T-helper 1 cell treated with Interleukin-12 subunit alpha and Interleukin-12 subunit beta and Interleukin-4 antibody, amounts not matched to agents 30 μg/mL and 1 μg/mL, for 36 hours (primary cell): ENCODE measurements around the gene SCAMP1.

Experiments
- H3K27ac Mint-ChIP-seq: one replicate; pipeline ENCODE4 v1.8.0; 2021; ENCODE audit warnings: mild to moderate bottlenecking, mixed read lengths
- H3K27me3 Mint-ChIP-seq: one replicate; pipeline ENCODE4 v1.8.0; 2021; ENCODE audit warnings: low read depth, mixed read lengths
- H3K36me3 Mint-ChIP-seq: one replicate; pipeline ENCODE4 v1.8.0; 2021; ENCODE audit warnings: low read depth, mixed read lengths
- H3K4me1 Mint-ChIP-seq: one replicate; pipeline ENCODE4 v1.8.0; 2021; ENCODE audit warnings: low read depth, mixed read lengths
- H3K4me3 Mint-ChIP-seq: one replicate; pipeline ENCODE4 v1.8.0; 2021; ENCODE audit warnings: mild to moderate bottlenecking, moderate library complexity, mixed read lengths
- H3K9me3 Mint-ChIP-seq: one replicate; pipeline ENCODE4 v1.8.0; 2021; ENCODE audit warnings: mixed read lengths

Gene SCAMP1

GRCh38 chr5:78483809-78484521 is 123.5 kb downstream of the SCAMP1 start:
- H3K4me3 Mint-ChIP-seq: no peak overlapping the region

GRCh38 chr5:78486218-78486617 is 125.8 kb downstream of the SCAMP1 start:
- H3K27me3 Mint-ChIP-seq: no peaks in the 10 kb centered on the region
- H3K4me3 Mint-ChIP-seq: no peak overlapping the region
- H3K36me3 Mint-ChIP-seq: peaks cover 3% of the 10 kb centered on the region
- H3K9me3 Mint-ChIP-seq: no peaks in the 10 kb centered on the region
- H3K4me1 Mint-ChIP-seq: peaks cover 8% of the 10 kb centered on the region
- no peak overlapping the region for H3K27ac Mint-ChIP-seq

More at GRCh38 chr5:78483809-78484521, 123.5 kb downstream of the SCAMP1 start:
- Mint-ChIP-seq H3K27me3 (no peaks in the 10 kb centered on the region), H3K4me1 (peaks cover 8% of the 10 kb centered on the region), H3K9me3 (no peaks in the 10 kb centered on the region), H3K36me3 (peaks cover 3% of the 10 kb centered on the region), H3K27ac (peak overlapping the region; percentile 10)

- no peaks in the 10 kb centered on the region for H3K9me3 Mint-ChIP-seq
- H3K4me1 Mint-ChIP-seq: peaks cover 8% of the 10 kb centered on the region
- H3K27me3 Mint-ChIP-seq: no peaks in the 10 kb centered on the region
- no peak overlapping the region for H3K4me3 Mint-ChIP-seq
- peaks cover 3% of the 10 kb centered on the region for H3K36me3 Mint-ChIP-seq
- no peak overlapping the region for H3K27ac Mint-ChIP-seq
Measured at GRCh38 chr5:78487846-78488245, 127.4 kb downstream of the SCAMP1 start.

- peaks cover 3% of the 10 kb centered on the region for H3K36me3 Mint-ChIP-seq
- H3K9me3 Mint-ChIP-seq: no peaks in the 10 kb centered on the region
- no peaks in the 10 kb centered on the region for H3K27me3 Mint-ChIP-seq
- no peak overlapping the region for H3K27ac Mint-ChIP-seq
- H3K4me1 Mint-ChIP-seq: peaks cover 1% of the 10 kb centered on the region
- H3K4me3 Mint-ChIP-seq: no peak overlapping the region
Measured at GRCh38 chr5:78490709-78491485, 130.5 kb downstream of the SCAMP1 start.

GRCh38 chr5:78492224-78492623 is 131.8 kb downstream of the SCAMP1 start:
- Mint-ChIP-seq H3K27me3 (no peaks in the 10 kb centered on the region), H3K9me3 (no peaks in the 10 kb centered on the region), H3K4me1 (peaks cover 3% of the 10 kb centered on the region), H3K4me3 (no peak overlapping the region), H3K27ac (no peak overlapping the region), H3K36me3 (peaks cover 3% of the 10 kb centered on the region)

- Mint-ChIP-seq H3K36me3 (peaks cover 2% of the 10 kb centered on the region), H3K27me3 (no peaks in the 10 kb centered on the region), H3K27ac (no peak overlapping the region), H3K4me3 (no peak overlapping the region), H3K4me1 (peaks cover 3% of the 10 kb centered on the region), H3K9me3 (no peaks in the 10 kb centered on the region)
Measured at GRCh38 chr5:78492650-78493049, 132.2 kb downstream of the SCAMP1 start.

GRCh38 chr5:78495800-78496199 is 135.4 kb downstream of the SCAMP1 start:
- H3K27ac Mint-ChIP-seq: no peak overlapping the region
- peaks cover 3% of the 10 kb centered on the region for H3K4me1 Mint-ChIP-seq
- H3K36me3 Mint-ChIP-seq: no peaks in the 10 kb centered on the region
- H3K4me3 Mint-ChIP-seq: no peak overlapping the region
- H3K27me3 Mint-ChIP-seq: peaks cover 9% of the 10 kb centered on the region
- no peaks in the 10 kb centered on the region for H3K9me3 Mint-ChIP-seq

GRCh38 chr5:78496373-78496772 is 136.0 kb downstream of the SCAMP1 start:
- Mint-ChIP-seq H3K27ac (no peak overlapping the region), H3K27me3 (peaks cover 12% of the 10 kb centered on the region), H3K36me3 (no peaks in the 10 kb centered on the region), H3K9me3 (no peaks in the 10 kb centered on the region), H3K4me1 (peaks cover 3% of the 10 kb centered on the region), H3K4me3 (no peak overlapping the region)

- Mint-ChIP-seq H3K9me3 (no peaks in the 10 kb centered on the region), H3K4me3 (no peak overlapping the region), H3K4me1 (peaks cover 3% of the 10 kb centered on the region), H3K27me3 (peaks cover 24% of the 10 kb centered on the region), H3K27ac (peak overlapping the region; percentile 43), H3K36me3 (no peaks in the 10 kb centered on the region)
Measured at GRCh38 chr5:78497573-78498533, 137.4 kb downstream of the SCAMP1 start.

- Mint-ChIP-seq H3K36me3 (no peaks in the 10 kb centered on the region), H3K4me1 (peaks cover 3% of the 10 kb centered on the region), H3K4me3 (no peak overlapping the region), H3K9me3 (no peaks in the 10 kb centered on the region), H3K27ac (no peak overlapping the region), H3K27me3 (peaks cover 24% of the 10 kb centered on the region)
Measured at GRCh38 chr5:78499485-78499884, 139.1 kb downstream of the SCAMP1 start.

GRCh38 chr5:78500028-78500427 is 139.6 kb downstream of the SCAMP1 start:
- H3K4me1 Mint-ChIP-seq: peaks cover 3% of the 10 kb centered on the region
- H3K36me3 Mint-ChIP-seq: no peaks in the 10 kb centered on the region
- peaks cover 24% of the 10 kb centered on the region for H3K27me3 Mint-ChIP-seq
- H3K9me3 Mint-ChIP-seq: no peaks in the 10 kb centered on the region
- no peak overlapping the region for H3K27ac Mint-ChIP-seq
- no peak overlapping the region for H3K4me3 Mint-ChIP-seq

- H3K4me1 Mint-ChIP-seq: peaks cover 2% of the 10 kb centered on the region
- peaks cover 24% of the 10 kb centered on the region for H3K27me3 Mint-ChIP-seq
- no peak overlapping the region for H3K27ac Mint-ChIP-seq
- no peaks in the 10 kb centered on the region for H3K36me3 Mint-ChIP-seq
- H3K9me3 Mint-ChIP-seq: no peaks in the 10 kb centered on the region
- no peak overlapping the region for H3K4me3 Mint-ChIP-seq
Measured at GRCh38 chr5:78500871-78501270, 140.5 kb downstream of the SCAMP1 start.

GRCh38 chr5:78501411-78502352 is 141.3 kb downstream of the SCAMP1 start:
- Mint-ChIP-seq H3K36me3 (no peaks in the 10 kb centered on the region), H3K27me3 (peaks cover 28% of the 10 kb centered on the region), H3K9me3 (no peaks in the 10 kb centered on the region), H3K27ac (no peak overlapping the region), H3K4me1 (no peaks in the 10 kb centered on the region), H3K4me3 (no peak overlapping the region)
